HG03095 (cell line): ENCODE data around the gene LANCL2.

Experiments
- ATAC-seq: cut with Tn5 transposase; IDR thresholded peaks from one replicate; pipeline ENCODE4 v1.9.1; 2021; ENCODE audit warnings: moderate library complexity; ENCODE audit not compliant: unreplicated experiment

LANCL2 gene

GRCh38 chr7:55361560-55361959 lies 3.6 kb upstream of the LANCL2 start:
- ATAC-seq: no peak

- no peak for ATAC-seq
Observed at GRCh38 chr7:55362927-55363326, 2.2 kb upstream of the LANCL2 start.

DNA sequence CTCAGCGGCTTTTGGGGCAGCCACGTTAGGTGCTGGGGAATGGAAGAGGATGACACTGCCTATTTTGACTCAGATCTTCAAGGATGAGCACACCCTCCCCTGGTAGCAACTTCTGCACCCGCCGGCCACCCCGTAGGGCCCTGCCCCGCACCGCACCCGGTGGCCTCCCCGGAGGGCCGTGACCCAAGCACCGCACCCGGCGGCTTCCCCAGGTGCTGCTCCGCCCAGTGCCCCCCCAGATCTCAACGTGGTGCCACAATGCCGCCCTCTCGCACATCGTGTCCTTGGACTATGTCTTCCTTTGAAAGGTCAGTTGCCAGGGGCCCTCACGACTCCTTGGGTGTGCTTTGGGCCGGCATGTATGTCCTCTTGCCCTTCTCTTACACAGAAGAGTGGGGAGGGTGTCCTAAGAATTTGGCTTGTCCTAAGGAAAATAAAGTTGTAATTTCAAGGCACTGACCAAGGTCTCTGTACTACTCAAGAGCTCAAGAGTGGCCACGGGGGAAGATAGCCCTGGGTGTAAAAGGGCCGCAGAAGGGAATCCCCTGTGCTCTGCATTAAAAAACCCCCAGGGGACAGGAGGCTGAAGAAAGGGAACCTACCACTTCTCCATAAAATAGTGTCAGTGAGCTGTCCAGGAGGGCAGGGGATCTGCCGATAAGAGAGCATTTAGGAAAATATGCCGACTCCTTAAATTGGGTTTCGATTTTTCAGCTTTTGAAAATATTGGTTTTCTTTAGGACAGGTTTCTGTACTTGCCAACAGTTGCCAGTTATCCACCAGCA lies 1.6 kb upstream of the LANCL2 start:
- ATAC-seq: no peak

- peak; percentile 77 for ATAC-seq
Observed at GRCh38 chr7:55365675-55366460, 731 bp downstream of the LANCL2 start.

- ATAC-seq: peak; percentile 17
Observed at GRCh38 chr7:55366461-55367070, 1.4 kb downstream of the LANCL2 start.

DNA sequence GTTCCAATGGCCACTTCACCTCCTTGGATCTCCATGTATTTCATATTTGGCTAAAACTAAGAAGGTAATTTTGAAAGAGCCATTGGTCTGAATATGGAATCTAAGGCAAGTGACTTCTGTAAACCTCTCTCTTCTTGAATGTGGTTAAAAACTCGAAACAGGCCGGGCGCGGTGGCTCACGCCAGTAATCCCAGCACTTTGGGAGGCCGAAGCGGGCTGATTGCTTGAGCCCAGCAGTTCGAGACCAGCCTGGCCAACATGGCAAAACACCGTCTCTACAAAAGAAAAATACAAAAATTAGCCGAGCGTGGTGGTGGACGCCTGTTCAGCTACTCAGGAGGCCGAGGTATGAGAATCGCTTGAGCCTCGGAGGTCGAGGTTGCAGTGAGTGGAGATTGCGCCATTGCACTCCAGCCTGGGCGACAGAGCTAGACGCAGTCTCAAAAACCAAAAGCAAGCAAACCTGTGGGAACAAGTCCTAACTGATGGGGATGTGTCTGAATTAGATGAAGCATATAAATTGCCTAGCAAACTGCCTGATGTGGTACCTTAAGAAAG lies 2.2 kb downstream of the LANCL2 start:
- ATAC-seq: no peak

- ATAC-seq: no peak
Observed at GRCh38 chr7:55369427-55370400, 4.6 kb downstream of the LANCL2 start.

GRCh38 chr7:55374213-55374612 lies 9.1 kb downstream of the LANCL2 start:
- ATAC-seq: no peak

DNA sequence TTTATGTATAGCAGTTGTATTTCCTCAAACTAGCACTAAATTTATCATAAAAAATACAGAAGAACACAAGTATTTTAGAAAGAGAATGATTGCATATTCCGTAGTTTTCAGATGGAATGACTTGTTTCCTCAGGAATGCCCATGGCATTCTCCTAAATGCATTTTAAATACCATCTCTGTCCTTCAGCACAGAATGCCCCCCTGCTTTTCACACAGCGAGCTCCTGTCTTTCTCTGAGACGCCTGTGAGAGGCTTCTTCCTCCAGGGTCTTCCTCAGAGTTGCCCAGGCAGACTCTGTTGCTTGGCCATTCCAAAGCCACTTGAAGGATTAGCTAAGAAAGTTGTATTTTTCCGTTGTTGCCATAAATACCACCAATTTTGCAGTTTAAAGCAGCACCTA lies 10.1 kb downstream of the LANCL2 start:
- ATAC-seq: no peak

- no peak for ATAC-seq
Observed at GRCh38 chr7:55377162-55377817, 12.2 kb downstream of the LANCL2 start.

DNA sequence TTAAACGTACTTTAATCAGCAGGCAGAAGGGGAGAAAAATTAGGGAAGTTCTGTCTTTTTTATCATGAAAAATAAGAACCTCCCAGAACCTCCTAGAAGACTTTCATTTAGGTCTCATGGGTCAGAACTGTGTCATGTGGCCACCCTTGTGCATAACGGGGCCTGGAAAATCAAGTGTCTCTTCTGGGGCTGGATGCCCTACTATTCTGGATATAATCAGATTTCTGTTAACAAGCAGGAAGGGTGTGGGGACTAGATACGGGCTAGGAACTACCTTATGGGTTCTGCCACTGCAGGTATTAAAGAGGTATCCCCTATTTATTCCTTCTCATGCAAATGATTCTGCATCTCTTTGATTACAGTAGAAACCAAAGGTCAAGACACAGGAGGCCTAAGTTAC lies 14.1 kb downstream of the LANCL2 start:
- no peak for ATAC-seq

GRCh38 chr7:55381189-55381588 lies 16.1 kb downstream of the LANCL2 start:
- ATAC-seq: no peak

DNA sequence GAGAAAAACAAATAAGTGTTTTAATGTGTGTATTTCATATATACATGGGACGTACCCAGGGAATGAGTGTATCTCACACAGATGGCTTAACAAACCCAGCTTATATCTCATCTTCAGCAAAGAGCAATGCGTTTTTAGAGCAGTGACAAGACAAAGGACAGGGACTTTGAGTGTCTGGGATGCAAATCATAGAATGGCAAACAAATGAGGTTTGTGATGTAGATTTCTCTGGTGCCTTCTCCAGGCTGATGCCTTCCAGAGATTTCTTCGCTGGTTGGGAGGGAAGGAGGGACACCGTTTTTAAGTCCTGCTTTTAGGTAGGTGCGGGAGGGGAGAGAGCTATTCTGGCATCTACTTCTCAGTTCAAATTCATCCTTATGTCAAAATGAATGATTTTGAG lies 16.6 kb downstream of the LANCL2 start:
- ATAC-seq: no peak

- ATAC-seq: no peak
Observed at GRCh38 chr7:55382251-55382650, 17.1 kb downstream of the LANCL2 start.

- ATAC-seq: no peak
Observed at GRCh38 chr7:55386541-55386940, 21.4 kb downstream of the LANCL2 start.

- ATAC-seq: no peak
Observed at GRCh38 chr7:55387062-55387965, 22.2 kb downstream of the LANCL2 start.

DNA sequence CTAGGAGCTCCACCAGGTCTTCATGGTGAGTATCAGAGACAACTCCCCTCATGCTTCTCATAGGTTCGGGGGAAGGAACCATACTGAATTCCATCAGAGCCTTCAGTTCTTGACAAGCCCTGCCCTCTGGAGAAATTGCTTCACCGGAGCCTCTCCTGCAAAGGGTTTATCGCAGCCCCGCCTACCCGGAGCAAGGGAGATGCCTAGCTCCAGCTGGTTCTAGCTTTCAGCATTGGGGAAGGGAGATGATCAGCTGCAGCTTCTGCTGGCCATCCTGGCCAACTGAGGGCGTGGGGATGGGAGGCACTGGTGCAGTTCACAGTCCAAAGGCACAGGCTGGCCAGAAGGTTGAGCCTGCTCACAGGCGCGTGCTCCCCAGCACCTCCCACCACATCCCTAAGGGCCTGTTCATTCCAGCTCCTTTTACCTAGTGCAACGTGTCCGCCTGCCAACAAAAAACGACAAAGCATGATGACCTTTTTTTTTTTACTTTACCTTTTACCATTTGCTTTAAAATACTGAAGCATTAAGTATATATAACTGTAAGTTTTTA lies 31.2 kb downstream of the LANCL2 start:
- ATAC-seq: no peak

- no peak for ATAC-seq
Observed at GRCh38 chr7:55397617-55398016, 32.5 kb downstream of the LANCL2 start.

- ATAC-seq: no peak
Observed at GRCh38 chr7:55400191-55400590, 35.1 kb downstream of the LANCL2 start.
